IMR-90 (cell line): ENCODE results near the gene IGFBP6.

Source experiments
- CEBPB ChIP-seq: IDR thresholded peaks from 2 replicates; pipeline ENCODE4 v1.6.1; 2012; ENCODE audit warnings: low read depth, low read length, improper control_type of control experiment
- CTCF ChIP-seq: conservative IDR thresholded peaks from 2 replicates; pipeline ENCODE4 v1.5.1; 2012; ENCODE audit warnings: mild to moderate bottlenecking, low read depth, low read length, improper control_type of control experiment
- ELK1 ChIP-seq: fragments of 150-350 bp; IDR thresholded peaks from 2 replicates; pipeline ENCODE4 v1.6.1; 2016; ENCODE audit warnings: low read depth, mild to moderate bottlenecking, low read length, moderate library complexity, borderline replicate concordance
- POLR2A ChIP-seq: IDR thresholded peaks from 2 replicates; pipeline ENCODE4 v1.6.1; 2012; ENCODE audit warnings: mild to moderate bottlenecking, low read depth, low read length
- RAD21 ChIP-seq: IDR thresholded peaks from 2 replicates; pipeline ENCODE4 v1.6.1; 2012; ENCODE audit warnings: low read length, improper control_type of control experiment
- USF2 ChIP-seq: fragments of 150-350 bp; IDR thresholded peaks from 2 replicates; pipeline ENCODE4 v1.6.1; 2017; ENCODE audit warnings: mild to moderate bottlenecking, antibody characterized with exemption, low read length, low read depth

GRCh38 chr12:53090105-53090504, 7.4 kb upstream of the IGFBP6 start:
- TF ChIP-seq CTCF (no peak), ELK1 (no peak), CEBPB (no peak), USF2 (no peak), RAD21 (no peak), POLR2A (no peak)
